Endothelial cell (in vitro differentiated cells): ENCODE data around the gene CELSR3. TPM values are rescaled to one million over a fixed set of nuclear protein-coding genes. Genes with fewer than 3 reads are reported as not detected.

Source experiments
- DNase-seq: peaks from one replicate; pipeline ENCODE4 v3.0.0; 2021; ENCODE audit warnings: low spot score
- H3K27ac Mint-ChIP-seq: one replicate; pipeline ENCODE4 v1.8.0; 2021; ENCODE audit warnings: mixed read lengths, inconsistent platforms; ENCODE audit not compliant: unreplicated experiment
- H3K27me3 Mint-ChIP-seq: one replicate; pipeline ENCODE4 v1.8.0; 2021; ENCODE audit warnings: mild to moderate bottlenecking, moderate library complexity, mixed read lengths, inconsistent platforms; ENCODE audit not compliant: unreplicated experiment
- H3K36me3 Mint-ChIP-seq: one replicate; pipeline ENCODE4 v1.8.0; 2021; ENCODE audit warnings: mild to moderate bottlenecking, low read depth, mixed read lengths, inconsistent platforms; ENCODE audit not compliant: unreplicated experiment
- H3K4me1 Mint-ChIP-seq: one replicate; pipeline ENCODE4 v1.8.0; 2021; ENCODE audit warnings: mild to moderate bottlenecking, mixed read lengths, inconsistent platforms; ENCODE audit not compliant: unreplicated experiment
- H3K4me3 Mint-ChIP-seq: one replicate; pipeline ENCODE4 v1.8.0; 2021; ENCODE audit warnings: mild to moderate bottlenecking, mixed read lengths, inconsistent platforms; ENCODE audit not compliant: unreplicated experiment
- H3K9me3 Mint-ChIP-seq: one replicate; pipeline ENCODE4 v1.8.0; 2021; ENCODE audit warnings: mixed read lengths, inconsistent platforms; ENCODE audit not compliant: unreplicated experiment
- CTCF ChIP-seq: fragments of 200-600 bp; sonication (generic); IDR thresholded peaks from one replicate; pipeline ENCODE4 v1.5.0; 2021; ENCODE audit warnings: antibody characterized with exemption; ENCODE audit not compliant: unreplicated experiment
- total RNA-seq: library from RNA; stranded (reverse); fragmentation: NEBNext Ultra II Directional; extraction: Animal tissue kit (Norgen Biotek cat#: 25700); gene quantifications from one replicate; pipeline ENCODE4 v1.2.1, GENCODE V29; 2021; ENCODE audit not compliant: unreplicated experiment

The CELSR3 gene
- total RNA-seq, 1 donor from 2014 or later, result 7.6 TPM

DNA sequence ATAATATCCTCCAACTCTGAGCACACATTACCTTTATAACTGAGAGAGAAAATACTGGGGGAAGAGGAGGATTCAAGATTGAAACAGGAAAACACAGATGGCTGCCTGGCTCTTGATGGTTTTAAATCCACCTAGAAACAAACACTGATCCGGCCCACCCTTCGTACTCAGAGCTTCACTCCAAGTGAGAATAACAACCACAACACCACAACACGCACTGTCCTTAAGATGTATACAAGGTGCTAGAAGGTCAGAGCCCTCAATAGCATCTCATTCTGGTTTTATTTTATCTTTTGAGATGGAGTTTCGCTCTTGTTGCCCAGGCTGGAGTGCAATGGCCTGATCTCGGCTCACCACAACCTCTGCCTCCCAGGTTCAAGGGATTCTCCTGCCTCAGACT is 44.5 kb upstream of the CELSR3 start:
- TF ChIP-seq CTCF, result no peak
- peaks cover 1% of the 10 kb centered on the region for H3K27me3 Mint-ChIP-seq
- H3K27ac Mint-ChIP-seq, result no peak overlapping the region
- no peaks in the 10 kb centered on the region for H3K9me3 Mint-ChIP-seq
- peaks cover 11% of the 10 kb centered on the region for H3K36me3 Mint-ChIP-seq
- H3K4me3 Mint-ChIP-seq, result no peak overlapping the region
- H3K4me1 Mint-ChIP-seq, result peaks cover 24% of the 10 kb centered on the region
- DNase-seq, result no peak

- Mint-ChIP-seq H3K27me3 (peaks cover 1% of the 10 kb centered on the region), H3K4me3 (no peak overlapping the region), H3K27ac (no peak overlapping the region), H3K4me1 (peaks cover 14% of the 10 kb centered on the region), H3K9me3 (no peaks in the 10 kb centered on the region), H3K36me3 (peaks cover 9% of the 10 kb centered on the region)
- DNase-seq, result no peak
- no peak for TF ChIP-seq CTCF
Measured at GRCh38 chr3:48702320-48702920, 39.7 kb upstream of the CELSR3 start.

DNA sequence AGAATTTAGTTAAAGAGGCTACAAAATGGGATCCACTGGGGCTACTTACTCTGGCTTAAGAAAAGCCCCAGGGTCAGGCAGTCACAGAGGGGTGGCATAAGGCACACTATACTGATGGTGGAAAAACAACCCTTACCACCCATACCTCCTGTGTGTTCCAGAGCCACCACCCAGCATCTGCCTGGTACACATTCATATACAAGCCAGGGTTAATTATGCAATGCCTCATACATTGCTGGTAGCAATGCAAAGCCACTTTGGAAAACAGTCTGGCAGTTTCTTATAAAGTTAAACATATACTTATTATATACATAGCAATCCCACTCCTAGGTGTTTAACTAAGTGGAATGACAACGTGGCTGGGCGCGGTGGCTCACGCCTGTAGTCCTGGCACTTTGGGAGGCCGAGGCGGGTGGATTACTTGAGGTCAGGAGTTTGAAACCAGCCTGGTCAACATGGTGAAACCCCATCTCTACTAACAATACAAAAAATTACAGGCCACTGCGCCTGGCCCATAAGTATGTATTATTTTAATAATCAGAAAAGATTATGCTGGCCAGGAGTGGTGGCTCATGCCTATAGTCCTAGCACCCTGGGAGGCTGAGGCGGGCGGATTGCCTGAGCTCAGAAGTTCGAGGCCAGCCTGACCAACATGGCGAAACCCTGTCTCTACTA is 38.2 kb upstream of the CELSR3 start:
- peaks cover 14% of the 10 kb centered on the region for H3K4me1 Mint-ChIP-seq
- H3K27me3 Mint-ChIP-seq, result peaks cover 1% of the 10 kb centered on the region
- DNase-seq, result no peak
- H3K4me3 Mint-ChIP-seq, result no peak overlapping the region
- peaks cover 14% of the 10 kb centered on the region for H3K36me3 Mint-ChIP-seq
- no peak for TF ChIP-seq CTCF
- no peaks in the 10 kb centered on the region for H3K9me3 Mint-ChIP-seq
- no peak overlapping the region for H3K27ac Mint-ChIP-seq

- H3K4me1 Mint-ChIP-seq, result peaks cover 7% of the 10 kb centered on the region
- no peaks in the 10 kb centered on the region for H3K9me3 Mint-ChIP-seq
- peaks cover 21% of the 10 kb centered on the region for H3K36me3 Mint-ChIP-seq
- DNase-seq, result no peak
- no peak for TF ChIP-seq CTCF
- H3K27me3 Mint-ChIP-seq, result peaks cover 1% of the 10 kb centered on the region
- no peak overlapping the region for H3K27ac Mint-ChIP-seq
- no peak overlapping the region for H3K4me3 Mint-ChIP-seq
Measured at GRCh38 chr3:48698891-48699290, 36.2 kb upstream of the CELSR3 start.

DNA sequence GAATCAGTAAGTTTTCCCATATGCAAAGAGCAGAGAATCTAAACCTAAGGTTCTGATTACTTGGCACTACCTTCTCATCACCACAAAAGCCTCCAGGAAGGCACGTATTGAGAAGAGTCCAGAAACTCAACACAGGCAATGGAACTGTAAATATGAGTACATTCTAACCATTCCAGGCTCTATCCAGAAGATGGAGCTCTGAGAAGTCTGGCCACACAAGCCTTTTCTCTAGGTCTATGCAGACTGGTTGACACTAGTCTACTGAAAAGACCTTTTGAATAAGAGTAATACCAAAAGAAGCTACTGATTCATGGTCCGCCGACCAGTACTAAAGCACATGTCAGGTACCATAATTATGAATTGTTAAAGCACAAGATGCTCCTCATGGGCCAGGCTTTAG is 35.3 kb upstream of the CELSR3 start:
- H3K4me1 Mint-ChIP-seq, result peaks cover 6% of the 10 kb centered on the region
- no peak for TF ChIP-seq CTCF
- peaks cover 29% of the 10 kb centered on the region for H3K36me3 Mint-ChIP-seq
- peaks cover 1% of the 10 kb centered on the region for H3K27me3 Mint-ChIP-seq
- no peak overlapping the region for H3K27ac Mint-ChIP-seq
- H3K9me3 Mint-ChIP-seq, result no peaks in the 10 kb centered on the region
- DNase-seq, result no peak
- no peak overlapping the region for H3K4me3 Mint-ChIP-seq
